Stimulated activated CD4-positive, alpha-beta T cell treated with anti-CD3 and anti-CD28 coated beads, TNF-alpha, amount 100 ng/mL, for 4 hours (primary cell): ENCODE data around the gene IGSF21.
"Not testable (repeated sequence)": the region's sequence is repeated elsewhere in the genome, so short reads cannot be mapped to it uniquely, and the experiment has no call there.

ENCODE experiments used
- DNase-seq, 3 experiments: peaks; one replicate each; pipeline ENCODE4 v3.0.0-alpha.2; 2020; ENCODE audit warnings: low read depth in 3 of 3

Gene IGSF21

GRCh38 chr1:18400347-18401102 lies 292.9 kb downstream of the IGSF21 start:
- DNase-seq: no peak

- DNase-seq: no peak
These were observed 294.3 kb downstream of the IGSF21 start for GRCh38 chr1:18401921-18402320.

GRCh38 chr1:18404460-18404859 lies 296.9 kb downstream of the IGSF21 start:
- DNase-seq: no peak

GRCh38 chr1:18407166-18408045 lies 299.8 kb downstream of the IGSF21 start:
- DNase-seq: no peak

- DNase-seq: no peak
These were observed 301.2 kb downstream of the IGSF21 start for GRCh38 chr1:18408656-18409370.

- no peak for DNase-seq
These were observed 302.1 kb downstream of the IGSF21 start for GRCh38 chr1:18409609-18410237.

GRCh38 chr1:18410407-18410806 lies 302.8 kb downstream of the IGSF21 start:
- DNase-seq: no peak

- no peak for DNase-seq
These were observed 303.7 kb downstream of the IGSF21 start for GRCh38 chr1:18411321-18411720.

GRCh38 chr1:18411820-18412641 lies 304.4 kb downstream of the IGSF21 start:
- no peak for DNase-seq

- no peak for DNase-seq
These were observed 305.3 kb downstream of the IGSF21 start for GRCh38 chr1:18412882-18413353.

GRCh38 chr1:18413541-18414305 lies 306.1 kb downstream of the IGSF21 start:
- no peak for DNase-seq

GRCh38 chr1:18414321-18414720 lies 306.7 kb downstream of the IGSF21 start:
- DNase-seq: no peak

- no peak for DNase-seq
These were observed 307.4 kb downstream of the IGSF21 start for GRCh38 chr1:18414872-18415447.

GRCh38 chr1:18415448-18416027 lies 307.9 kb downstream of the IGSF21 start:
- DNase-seq: no peak

- DNase-seq: not testable (repeated sequence)
These were observed 308.5 kb downstream of the IGSF21 start for GRCh38 chr1:18416126-18416525.

- DNase-seq: no peak
These were observed 310.0 kb downstream of the IGSF21 start for GRCh38 chr1:18417316-18418269.

- no peak for DNase-seq
These were observed 311.7 kb downstream of the IGSF21 start for GRCh38 chr1:18419113-18419844.

- DNase-seq: no peak
These were observed 312.2 kb downstream of the IGSF21 start for GRCh38 chr1:18419845-18420184.
